ENCODE measurements around the gene ZBTB7A.

GRCh38 chr19:4035018-4035566 lies 31.6 kb downstream of the ZBTB7A start:
- TF ChIP-seq CTCF (IDR thresholded peaks at IDR 0.05) (no peak), POLR2A (IDR thresholded peaks at IDR 0.05) (no peak)

Data from adrenal gland (tissue), 5 donors.